Measurements from ENCODE around the gene ST14.

ST14 gene

GRCh38 chr11:130160498-130161155 is 1.0 kb downstream of the ST14 start:
- ChIA-PET POLR2A (no interaction called here), CTCF (no interaction called here)
- TF ChIP-seq FOXA1 (IDR thresholded peaks at IDR 0.05) (no peak), ARNT (IDR thresholded peaks at IDR 0.05) (no peak), L3MBTL2 (conservative IDR thresholded peaks at IDR 0.05) (no peak), BHLHE40 (IDR thresholded peaks at IDR 0.05; ENCODE audit: borderline replicate concordance) (no peak), ZNF384 (IDR thresholded peaks at IDR 0.05) (no peak), FOXK2 (IDR thresholded peaks at IDR 0.05) (no peak), LEF1 (IDR thresholded peaks at IDR 0.05; ENCODE audit: borderline replicate concordance) (no peak), NFRKB (IDR thresholded peaks at IDR 0.05) (no peak), TARDBP (IDR thresholded peaks at IDR 0.05) (no peak), ELF4 (IDR thresholded peaks at IDR 0.05) (no peak), HDGF (IDR thresholded peaks at IDR 0.05; ENCODE audit: borderline replicate concordance) (no peak), FOXM1 (IDR thresholded peaks at IDR 0.05; ENCODE audit: borderline replicate concordance) (no peak), CTBP1 (IDR thresholded peaks at IDR 0.05; ENCODE audit: borderline replicate concordance) (no peak), PKNOX1 (IDR thresholded peaks at IDR 0.05) (no peak), SP1 (IDR thresholded peaks at IDR 0.05) (no peak), SUZ12 (IDR thresholded peaks at IDR 0.05) (no peak)
- DNase-seq (ENCODE audit: extremely low spot score) = no peak

DNA sequence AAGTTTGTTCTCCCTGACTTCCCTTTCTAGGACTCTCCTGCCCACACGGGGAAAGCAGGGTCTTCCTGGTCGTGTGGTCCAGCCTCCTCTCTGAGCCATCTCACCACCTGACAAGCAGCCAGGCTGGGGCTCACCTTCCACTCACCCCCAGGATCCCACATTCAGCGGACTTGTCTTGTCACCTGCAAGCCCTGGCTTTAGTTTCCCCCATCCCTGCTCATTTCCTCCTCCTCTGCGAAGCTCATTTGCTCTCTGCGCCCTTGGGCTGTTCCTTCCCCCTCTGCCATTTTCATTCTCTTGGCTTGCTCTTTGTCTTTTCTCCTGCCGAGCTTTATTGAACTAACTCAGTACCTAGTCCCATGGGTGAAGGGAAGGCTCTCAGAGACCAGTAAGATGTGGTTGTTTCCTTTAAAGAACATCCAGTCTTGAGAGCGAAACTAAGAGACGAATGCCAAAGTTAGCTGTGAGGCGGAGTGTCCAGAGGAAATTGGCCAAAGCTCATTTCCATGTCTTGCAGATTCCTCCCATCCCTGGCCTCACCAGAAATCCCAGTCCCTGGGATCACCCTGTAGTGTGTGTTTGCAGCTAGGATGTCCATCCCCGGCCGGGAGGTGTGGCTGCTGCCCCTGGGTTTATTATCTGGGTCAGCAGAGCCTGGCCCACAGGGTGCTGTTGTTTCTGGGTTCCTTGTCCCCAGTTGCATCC is 2.0 kb downstream of the ST14 start:
- ChIA-PET POLR2A (no interaction called here), CTCF (no interaction called here)
- no peak for DNase-seq (ENCODE audit: extremely low spot score)
- TF ChIP-seq FOXK2 (IDR thresholded peaks at IDR 0.05) (no peak), FOXM1 (IDR thresholded peaks at IDR 0.05; ENCODE audit: borderline replicate concordance) (no peak), SUZ12 (IDR thresholded peaks at IDR 0.05) (no peak), SP1 (IDR thresholded peaks at IDR 0.05) (no peak), ARNT (IDR thresholded peaks at IDR 0.05) (no peak)

GRCh38 chr11:130162733-130163132 is 3.2 kb downstream of the ST14 start:
- ChIA-PET CTCF (no interaction called here), POLR2A (no interaction called here)
- TF ChIP-seq FOXM1 (IDR thresholded peaks at IDR 0.05; ENCODE audit: borderline replicate concordance) = no peak
- no peak for DNase-seq (ENCODE audit: extremely low spot score)

- DNase-seq (ENCODE audit: extremely low spot score) = no peak
- ChIA-PET CTCF (interaction anchor here (0.6 kb wide), 1 partner anchor 240 kb away, joined by 3 read pairs; no protein-coding TSS in a partner anchor), POLR2A (no interaction called here)
- TF ChIP-seq ZNF384 (IDR thresholded peaks at IDR 0.05) = no peak
Observed at GRCh38 chr11:130163346-130164220, 4.0 kb downstream of the ST14 start.

GRCh38 chr11:130164221-130164570 is 4.6 kb downstream of the ST14 start:
- POLR2A ChIA-PET = no interaction called here
- TF ChIP-seq ZNF384 (IDR thresholded peaks at IDR 0.05) = no peak
- no peak for TF ChIP-seq FOXM1 (IDR thresholded peaks at IDR 0.05; ENCODE audit: borderline replicate concordance)
- no peak for TF ChIP-seq BHLHE40 (IDR thresholded peaks at IDR 0.05; ENCODE audit: borderline replicate concordance)
- TF ChIP-seq PKNOX1 (IDR thresholded peaks at IDR 0.05) = no peak
- TF ChIP-seq FOXA1 (IDR thresholded peaks at IDR 0.05) = no peak
- TF ChIP-seq TARDBP (IDR thresholded peaks at IDR 0.05) = no peak
- no peak for TF ChIP-seq LEF1 (IDR thresholded peaks at IDR 0.05; ENCODE audit: borderline replicate concordance)

DNA sequence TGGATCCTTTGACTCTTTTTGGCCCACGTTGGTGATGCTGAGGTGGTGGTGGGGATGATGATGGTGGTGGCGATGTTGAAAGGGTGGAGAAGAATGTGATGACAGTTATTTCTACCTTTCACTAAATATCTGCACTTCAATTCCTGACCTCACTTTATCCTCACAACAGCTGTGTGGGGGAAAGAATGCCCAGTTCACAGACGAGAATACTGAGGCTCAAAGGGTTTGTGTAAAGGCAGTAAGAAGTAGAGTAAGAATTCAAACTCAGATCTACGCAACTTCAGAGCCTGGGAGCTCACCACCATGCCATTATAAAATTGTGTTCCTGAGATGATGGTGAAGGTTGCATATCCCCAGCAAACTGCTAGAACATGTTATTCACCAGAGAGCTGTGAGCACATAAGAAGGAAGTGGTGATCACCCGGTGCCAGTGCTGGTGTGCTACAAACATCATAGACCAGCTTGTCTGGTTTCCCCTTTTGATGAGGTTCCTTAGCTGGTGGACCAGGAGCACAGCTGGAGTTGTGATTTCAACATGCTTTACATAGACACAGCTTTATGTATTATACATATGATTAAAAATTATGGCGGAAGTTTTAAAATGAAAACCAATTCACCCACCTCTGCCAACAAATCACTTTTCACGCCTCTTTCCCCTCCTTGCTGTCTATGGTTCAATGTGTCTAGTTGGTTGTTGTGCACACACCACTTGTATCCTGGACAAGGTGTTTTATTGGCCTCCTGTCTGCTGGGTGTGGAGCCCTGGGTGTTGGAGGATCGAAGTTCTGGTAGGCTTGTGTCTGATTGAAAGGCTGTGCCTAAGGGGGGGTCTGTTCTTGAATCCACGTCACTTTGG is 6.2 kb downstream of the ST14 start:
- ChIA-PET CTCF (no interaction called here), POLR2A (no interaction called here)
- no peak for DNase-seq (ENCODE audit: extremely low spot score)
- TF ChIP-seq PKNOX1 (IDR thresholded peaks at IDR 0.05) (no peak), ELF4 (IDR thresholded peaks at IDR 0.05) (no peak), SUZ12 (IDR thresholded peaks at IDR 0.05) (no peak), ZNF384 (IDR thresholded peaks at IDR 0.05) (no peak), BHLHE40 (IDR thresholded peaks at IDR 0.05; ENCODE audit: borderline replicate concordance) (no peak), CTBP1 (IDR thresholded peaks at IDR 0.05; ENCODE audit: borderline replicate concordance) (no peak)

More at GRCh38 chr11:130164221-130164570, 4.6 kb downstream of the ST14 start:
- no peak for DNase-seq (ENCODE audit: extremely low spot score)
- CTCF ChIA-PET = no interaction called here

All from HEK293T (cell line).